NCI-H2196 treated with DMSO at 0.1 percent for 48 hours (cell line): Measurements from ENCODE around the gene IQUB.
"Not testable (repeated sequence)": the region's sequence is repeated elsewhere in the genome, so short reads cannot be mapped to it uniquely, and the experiment has no call there.

Experiments
- DNase-seq: peaks from one replicate; lab custom pipeline; 2025; ENCODE audit not compliant: unreplicated experiment; lab: John Stamatoyannopoulos, UW

IQUB gene

DNA sequence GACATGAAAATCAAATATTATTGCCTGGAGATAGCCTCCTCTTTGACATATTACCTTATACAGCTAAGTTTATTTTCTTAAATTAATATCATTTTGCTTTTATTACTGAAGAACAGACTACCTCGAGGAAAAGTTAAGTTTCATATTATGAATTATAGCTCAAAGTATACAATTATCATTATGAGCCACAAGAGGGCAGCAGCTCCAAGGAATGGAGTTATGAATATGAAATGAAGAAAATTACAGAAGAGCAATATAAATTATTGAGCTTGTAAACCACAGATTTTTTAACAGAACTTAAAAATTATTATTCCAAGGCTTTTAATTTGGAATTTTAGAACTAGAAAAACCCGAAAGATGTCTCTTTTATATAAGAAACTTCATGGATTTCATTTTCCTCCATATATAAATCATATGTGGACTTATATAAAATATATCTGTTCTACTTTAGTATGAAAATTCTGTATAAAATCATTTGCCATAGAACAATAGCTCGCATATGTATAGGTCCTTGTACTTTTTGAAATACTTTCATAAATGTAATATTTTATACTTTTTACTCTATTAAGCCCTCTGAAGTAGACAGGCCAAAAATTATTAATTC lies 40.1 kb downstream of the IQUB start:
- no peak for DNase-seq

GRCh38 chr7:123492485-123492884 lies 41.9 kb downstream of the IQUB start:
- no peak for DNase-seq

DNA sequence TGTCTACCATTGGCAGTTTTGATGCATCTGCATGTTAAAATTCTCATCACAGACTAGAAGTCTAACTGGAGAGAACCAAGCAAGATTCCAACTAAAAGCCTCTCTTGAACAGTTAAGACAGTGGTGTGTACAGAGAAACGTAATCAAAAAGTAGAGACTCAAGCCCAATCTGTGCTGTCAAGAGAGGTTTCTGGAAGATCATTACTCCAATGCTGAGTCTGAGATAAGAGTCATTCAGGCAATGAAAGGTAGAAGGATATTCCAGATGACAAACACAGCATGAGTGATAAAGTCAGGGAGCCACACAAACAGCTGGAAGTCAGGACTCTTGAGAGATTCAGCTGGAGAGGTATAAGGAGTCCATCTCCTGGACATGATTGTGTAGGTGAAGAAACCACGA lies 48.7 kb downstream of the IQUB start:
- DNase-seq: no peak

DNA sequence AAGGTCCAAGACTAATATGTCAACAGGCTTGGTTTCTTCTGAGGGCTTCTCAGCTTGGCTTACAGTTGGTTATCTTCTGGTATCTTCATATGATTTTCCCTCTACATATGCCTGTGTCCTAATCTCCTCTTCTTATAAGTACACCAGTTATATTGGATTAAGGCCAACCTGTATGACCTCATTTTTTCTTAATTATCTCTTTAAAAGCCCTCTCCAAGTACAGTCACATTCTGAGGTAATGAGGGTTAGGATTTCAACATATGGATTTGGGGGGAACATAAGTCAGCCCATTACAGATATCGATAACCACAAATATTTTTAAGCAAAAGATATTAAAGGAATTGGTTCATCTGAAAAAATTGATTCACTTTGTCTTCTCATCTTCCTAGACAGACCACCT lies 49.2 kb downstream of the IQUB start:
- no peak for DNase-seq

- no peak for DNase-seq
These were observed 50.2 kb downstream of the IQUB start for GRCh38 chr7:123484199-123484598.

DNA sequence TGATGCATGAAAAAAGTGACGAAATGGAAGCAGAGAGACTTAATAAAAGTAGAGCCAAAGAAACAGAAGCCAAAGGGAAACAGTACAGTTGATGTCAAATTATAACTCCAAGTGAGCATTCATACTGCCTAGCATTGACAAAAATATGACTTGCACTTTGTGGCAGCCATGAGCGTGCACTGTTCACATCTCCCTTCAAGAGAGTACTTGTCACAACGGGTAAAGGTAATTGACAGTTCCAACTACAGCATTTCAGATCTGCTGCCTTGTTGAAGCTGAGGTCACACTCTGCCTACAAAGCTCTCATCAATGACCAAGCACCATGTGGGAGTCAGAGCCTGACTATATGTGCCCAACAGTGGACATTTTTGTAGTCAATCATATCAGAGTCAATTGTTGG lies 54.3 kb downstream of the IQUB start:
- DNase-seq: no peak

- not testable (repeated sequence) for DNase-seq
These were observed 56.3 kb downstream of the IQUB start for GRCh38 chr7:123478056-123478455.

GRCh38 chr7:123472750-123473445 lies 61.5 kb downstream of the IQUB start:
- DNase-seq: no peak

GRCh38 chr7:123472327-123472726 lies 62.1 kb downstream of the IQUB start:
- no peak for DNase-seq

DNA sequence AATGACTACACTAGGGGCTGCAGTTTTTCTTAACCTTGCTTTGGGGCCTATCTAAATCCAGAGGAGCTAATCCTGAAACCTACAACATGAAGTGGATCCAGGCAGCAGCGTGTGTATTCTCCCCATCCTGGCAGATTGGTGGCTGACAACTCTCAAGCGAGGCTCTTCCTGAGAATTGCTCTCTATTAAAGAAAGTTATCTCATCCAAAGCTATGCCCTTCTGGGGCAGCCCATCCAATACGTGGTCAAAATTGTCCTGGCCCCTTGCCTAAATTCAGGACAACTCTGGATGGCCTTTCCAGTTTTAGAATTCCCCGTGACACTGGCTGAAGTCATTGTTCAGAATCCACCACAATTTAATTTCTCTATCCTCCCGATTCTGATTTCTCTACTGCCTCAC lies 66.1 kb downstream of the IQUB start:
- no peak for DNase-seq

DNA sequence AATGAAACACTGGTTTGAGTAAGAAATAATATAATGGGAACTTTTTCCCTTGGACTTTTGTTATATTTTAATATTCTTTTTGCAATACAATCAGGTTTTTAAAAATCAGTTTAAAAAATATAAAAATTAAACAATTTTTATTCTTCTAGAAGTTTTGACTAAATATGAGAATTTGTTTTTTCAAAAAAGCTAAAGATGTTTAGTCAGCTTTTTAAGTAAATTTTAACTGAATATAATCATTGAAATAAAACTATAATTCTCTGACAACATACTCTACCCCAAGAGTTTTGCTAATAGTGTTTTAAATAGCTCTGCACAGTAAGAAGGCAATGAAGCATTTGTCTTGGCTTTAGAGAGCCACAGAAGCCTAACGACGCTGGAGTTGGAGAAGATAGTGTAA lies 70.5 kb downstream of the IQUB start:
- DNase-seq: no peak

- no peak for DNase-seq
These were observed 73.8 kb downstream of the IQUB start for GRCh38 chr7:123460616-123461015.

GRCh38 chr7:123455965-123456470 lies 78.4 kb downstream of the IQUB start:
- no peak for DNase-seq

DNA sequence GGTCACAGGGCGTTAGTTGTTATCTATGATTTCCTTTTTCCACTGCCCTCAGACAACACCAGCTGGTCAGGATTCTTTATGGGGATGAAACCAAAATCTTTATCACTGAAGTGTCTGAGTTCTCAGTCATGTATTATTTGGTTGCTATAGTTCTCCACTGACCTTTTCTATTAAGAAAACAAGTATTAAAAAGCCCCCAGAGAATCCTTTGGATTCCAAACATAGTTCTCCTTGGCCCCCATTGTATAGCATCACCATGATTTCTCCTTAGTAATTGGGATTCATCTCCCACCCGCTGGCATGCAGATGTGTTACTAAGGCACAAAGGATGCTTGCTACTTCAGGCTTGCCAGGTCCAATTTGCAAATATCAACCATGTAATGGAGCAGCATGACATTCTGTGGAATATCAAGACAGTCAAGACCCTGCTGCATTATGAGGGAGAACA lies 94.3 kb downstream of the IQUB start:
- DNase-seq: no peak

DNA sequence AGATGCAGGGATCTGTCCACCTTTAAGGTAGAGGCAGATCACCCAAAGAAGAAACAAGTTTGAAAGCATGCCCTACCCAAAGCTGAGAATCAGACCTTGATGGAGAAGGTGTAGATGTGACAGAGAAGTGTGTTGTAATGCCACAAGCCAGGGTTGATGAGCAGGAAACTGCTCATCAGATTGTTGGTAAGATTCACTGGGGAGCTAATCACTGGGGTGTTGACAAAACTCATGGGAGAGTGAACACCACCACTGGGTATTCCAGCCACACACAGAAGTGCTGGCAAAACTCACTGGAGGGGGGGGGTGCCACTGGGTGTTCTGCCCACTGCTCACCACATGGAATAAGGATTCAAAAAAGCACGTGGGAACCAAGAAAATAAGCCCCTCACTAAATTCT lies 95.2 kb downstream of the IQUB start:
- DNase-seq: no peak

DNA sequence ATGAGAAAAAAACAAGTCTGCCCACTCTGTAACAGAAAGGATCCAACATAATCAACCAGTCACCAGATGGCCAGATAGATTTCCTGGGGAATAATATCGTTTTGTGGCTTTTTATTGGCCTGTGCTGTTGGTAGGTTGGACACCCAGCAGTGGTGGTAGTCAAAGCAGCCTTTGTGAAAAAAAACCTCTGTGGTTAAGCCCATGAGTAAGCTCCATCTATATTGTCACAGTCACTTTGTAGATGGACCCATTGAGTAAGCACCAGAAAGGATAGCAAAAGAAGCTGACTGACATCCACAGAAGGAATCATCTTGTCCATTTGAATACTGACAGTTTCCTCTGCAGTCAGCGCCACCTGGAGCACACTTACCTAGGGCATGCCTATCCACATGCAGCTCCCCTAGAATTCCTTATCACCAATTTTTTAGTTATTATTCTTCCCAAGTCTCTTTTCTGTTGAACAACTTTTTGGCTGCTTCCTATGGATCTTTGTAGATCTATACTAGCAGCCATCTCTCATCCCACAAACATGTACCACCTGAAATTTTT lies 96.9 kb downstream of the IQUB start:
- DNase-seq: no peak

- no peak for DNase-seq
These were observed 99.2 kb downstream of the IQUB start for GRCh38 chr7:123435080-123435700.

DNA sequence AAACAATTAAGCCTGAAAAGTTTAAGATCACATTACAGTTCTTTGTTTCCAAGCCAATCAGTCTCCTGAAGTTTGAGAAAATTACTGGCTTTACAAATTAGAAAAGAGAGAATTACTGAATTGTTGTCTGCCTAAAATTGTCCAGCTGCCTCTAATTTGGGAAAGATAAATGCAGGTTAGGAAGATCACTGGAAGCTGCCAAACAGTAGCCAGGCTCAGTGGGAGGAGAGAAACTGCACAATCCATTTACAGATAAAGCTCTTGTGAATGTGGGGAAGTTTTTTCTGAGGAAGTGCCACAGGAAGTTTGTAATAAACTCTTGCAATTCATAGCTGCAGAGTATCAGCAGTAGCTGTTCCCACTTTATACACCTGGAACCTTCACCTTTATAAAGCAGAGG lies 100.7 kb downstream of the IQUB start:
- no peak for DNase-seq

GRCh38 chr7:123432601-123433000 lies 101.8 kb downstream of the IQUB start:
- no peak for DNase-seq

DNA sequence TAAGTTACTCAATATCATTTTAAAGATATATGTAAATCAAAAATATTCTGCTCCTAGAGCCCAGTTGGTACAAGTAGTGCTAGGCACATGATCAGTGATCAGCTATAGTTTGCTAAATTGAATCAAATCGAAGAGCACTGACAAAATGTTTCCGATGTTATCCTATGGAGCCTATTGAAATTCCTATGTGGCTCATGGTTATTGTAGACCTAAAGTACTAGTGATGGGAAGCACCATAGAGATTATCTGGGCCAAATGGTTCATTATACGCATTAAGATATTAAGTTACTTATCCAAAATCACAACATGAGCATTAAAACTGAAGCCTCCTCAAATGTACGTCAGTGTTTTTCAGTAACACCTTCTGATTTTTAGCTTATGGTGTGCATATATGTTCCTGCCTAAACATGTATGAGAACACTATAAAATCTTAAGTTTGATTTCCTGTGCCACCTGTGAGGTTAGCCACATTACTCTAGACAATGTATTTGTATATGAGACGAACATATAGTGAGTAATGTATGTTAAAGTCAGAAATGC lies 103.2 kb downstream of the IQUB start:
- DNase-seq: no peak

DNA sequence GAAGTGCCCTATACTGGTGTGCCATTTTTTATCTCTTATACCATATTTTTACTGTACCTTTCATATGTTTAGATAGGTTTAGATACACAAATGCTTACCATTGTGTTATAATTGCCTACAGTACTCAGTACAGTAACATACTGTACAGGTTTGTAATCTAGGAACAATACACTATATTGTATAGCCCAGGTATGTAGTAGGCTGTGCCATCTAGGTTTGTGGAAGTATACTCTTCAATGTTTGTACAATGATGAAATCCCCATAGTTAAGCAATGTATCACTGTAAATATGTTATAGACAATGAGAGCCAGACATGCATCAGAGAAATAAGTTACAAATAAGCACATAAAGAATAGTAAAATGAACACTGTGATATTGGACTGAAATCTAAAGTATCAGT lies 109.1 kb downstream of the IQUB start:
- DNase-seq: no peak

DNA sequence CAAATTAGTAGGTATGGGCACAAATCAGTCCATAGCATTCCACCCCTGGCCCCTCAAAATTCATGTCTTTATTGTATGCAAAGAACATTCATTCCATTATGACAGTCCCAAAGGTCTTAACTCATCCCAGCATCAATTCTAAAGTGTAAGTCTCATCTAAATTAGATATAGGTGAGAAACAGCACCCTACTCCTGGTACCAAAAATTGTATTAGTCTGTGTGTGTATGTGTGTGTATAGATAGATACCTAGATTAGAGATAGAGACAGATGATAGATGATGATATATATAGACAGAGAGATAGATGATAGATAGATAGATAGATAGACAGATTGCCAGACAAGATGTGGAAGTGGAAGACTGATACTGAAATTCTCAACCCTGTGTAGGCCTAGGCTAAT lies 109.9 kb downstream of the IQUB start:
- no peak for DNase-seq
